Thyroid gland (tissue), 4 donors: Measurements from ENCODE around the gene MSGN1. TPM values are rescaled to one million over a fixed set of nuclear protein-coding genes. Genes with fewer than 3 reads are reported as not detected.

Experiments
- DNase-seq, 2 donors: peaks; one replicate each; pipeline ENCODE4 v3.0.0-alpha.2; 2019
- H3K27ac ChIP-seq, 3 donors: fragments of 200-600 bp; sonication (generic); 1 replicate in 2 of 3; 2 replicates in 1 of 3; pipeline ENCODE4 v1.5.1; 2016 to 2019; ENCODE audit warnings: mild to moderate bottlenecking in 1 of 3, moderate library complexity in 1 of 3
- H3K27me3 ChIP-seq: fragments of 200-600 bp; sonication (generic); one replicate; pipeline ENCODE4 v1.5.1; 2019
- H3K36me3 ChIP-seq, 2 donors: fragments of 200-600 bp; sonication (generic); one replicate each; pipeline ENCODE4 v1.5.1; 2016 to 2019
- H3K4me1 ChIP-seq, 2 donors: fragments of 200-600 bp; sonication (generic); one replicate each; pipeline ENCODE4 v1.5.1; 2017 to 2019
- H3K4me3 ChIP-seq, 3 donors: fragments of 200-600 bp; sonication (generic); replicated peaks in 1 of 3; 1 replicate in 2 of 3; 2 replicates in 1 of 3; pipeline ENCODE4 v1.5.1; 2016; ENCODE audit warnings: mild to moderate bottlenecking in 1 of 3
- H3K9me3 ChIP-seq: fragments of 200-600 bp; sonication (generic); one replicate; pipeline ENCODE4 v1.5.1; 2017
- POLR2A ChIP-seq, 2 donors: fragments of 450-650 bp; IDR thresholded peaks; one replicate each; pipeline ENCODE4 v1.6.1; 2017; ENCODE audit warnings: antibody characterized with exemption in 2 of 2, mild to moderate bottlenecking in 2 of 2, moderate library complexity in 1 of 2
- WGBS, 2 donors: methylation state at CpG; one replicate each; pipeline ENCODE4 v1.1.5; 2017; 5-methylcytosine and 5-hydroxymethylcytosine counted together
- intact Hi-C: fragments of 100-400 bp; cut with DNase I; formaldehyde crosslinking; loops from one replicate; pipeline ENCODE4 v1.15.1; 2023
- total RNA-seq, 4 donors: library from RNA; depleted of rRNA; stranded (reverse); fragments of >200 nt; gene quantifications; one replicate each; pipeline ENCODE4 v1.2.3, GENCODE V29; 2016
- TF ChIP-seq, protein P1 (sequence below), 6 experiments: fragments of 200-600 bp in 3 of 6; fragments of 450-650 bp in 3 of 6; sonication (generic) in 3 of 6; IDR thresholded peaks; one replicate each; pipeline ENCODE4 v1.5.1; 2016 to 2019; ENCODE audit warnings: antibody characterized with exemption in 6 of 6, mild to moderate bottlenecking in 2 of 6, inconsistent platforms in 1 of 6, moderate library complexity in 1 of 6

The MSGN1 gene
- total RNA-seq, 4 donors from 2014 or later: not detected

DNA sequence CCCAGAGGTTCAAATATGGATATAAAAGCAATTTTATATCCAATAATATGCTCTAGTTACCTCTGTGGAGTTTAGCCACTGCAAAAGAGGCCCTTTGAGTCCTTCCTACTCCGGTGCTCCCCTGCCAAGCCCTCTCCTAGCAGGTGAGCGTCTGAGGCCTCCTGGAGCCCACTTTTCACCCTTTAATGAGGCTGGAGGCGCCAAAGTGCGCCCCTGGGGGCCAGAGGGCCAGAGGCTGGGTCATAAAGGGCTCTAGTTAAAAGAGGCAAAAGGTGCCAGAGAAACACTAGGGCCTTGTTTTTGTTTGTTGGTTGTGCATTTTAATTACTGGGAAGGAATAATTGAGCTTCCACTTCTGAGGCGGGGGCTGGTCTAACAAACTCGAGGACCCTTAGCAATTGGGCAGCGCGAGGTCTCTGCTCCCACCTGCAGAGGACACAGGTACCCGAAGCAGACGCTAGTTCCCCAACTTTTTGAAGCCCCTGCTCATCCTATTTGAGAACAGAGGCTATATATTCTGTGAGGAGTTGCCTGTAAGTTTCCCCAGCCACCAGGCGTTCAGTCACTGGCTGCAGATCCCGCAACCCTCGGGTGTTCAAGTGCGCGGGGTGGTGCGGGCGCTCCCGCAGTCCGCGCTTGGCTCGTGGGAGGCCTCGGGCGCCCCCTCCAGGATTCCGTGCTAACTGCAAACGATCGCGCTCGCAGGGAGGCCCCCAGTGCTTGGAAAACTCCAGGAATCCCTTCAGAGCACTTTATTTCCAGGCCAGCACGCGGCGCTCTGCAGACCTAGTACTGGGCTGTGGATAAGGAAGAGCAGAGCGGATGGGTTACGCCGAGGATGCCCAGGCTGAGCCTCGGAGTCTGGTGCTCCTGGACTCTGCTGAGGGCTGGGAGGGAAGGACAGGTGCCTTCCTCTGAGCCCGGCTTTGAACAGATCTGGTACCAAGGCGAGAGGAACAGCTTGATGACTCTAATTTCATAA lies 14.1 kb downstream of the MSGN1 start:
- 29 to 34% methylated on average over 17 of the region's 37 CpGs for WGBS, 2 donors
- Histone ChIP-seq H3K4me1 (no peaks in the 10 kb centered on the region), H3K9me3 (no peaks in the 10 kb centered on the region), H3K27ac (no peak overlapping the region), H3K36me3 (no peaks in the 10 kb centered on the region), H3K4me3 (no peak overlapping the region), H3K27me3 (no peaks in the 10 kb centered on the region)
- TF ChIP-seq, protein P1, sequence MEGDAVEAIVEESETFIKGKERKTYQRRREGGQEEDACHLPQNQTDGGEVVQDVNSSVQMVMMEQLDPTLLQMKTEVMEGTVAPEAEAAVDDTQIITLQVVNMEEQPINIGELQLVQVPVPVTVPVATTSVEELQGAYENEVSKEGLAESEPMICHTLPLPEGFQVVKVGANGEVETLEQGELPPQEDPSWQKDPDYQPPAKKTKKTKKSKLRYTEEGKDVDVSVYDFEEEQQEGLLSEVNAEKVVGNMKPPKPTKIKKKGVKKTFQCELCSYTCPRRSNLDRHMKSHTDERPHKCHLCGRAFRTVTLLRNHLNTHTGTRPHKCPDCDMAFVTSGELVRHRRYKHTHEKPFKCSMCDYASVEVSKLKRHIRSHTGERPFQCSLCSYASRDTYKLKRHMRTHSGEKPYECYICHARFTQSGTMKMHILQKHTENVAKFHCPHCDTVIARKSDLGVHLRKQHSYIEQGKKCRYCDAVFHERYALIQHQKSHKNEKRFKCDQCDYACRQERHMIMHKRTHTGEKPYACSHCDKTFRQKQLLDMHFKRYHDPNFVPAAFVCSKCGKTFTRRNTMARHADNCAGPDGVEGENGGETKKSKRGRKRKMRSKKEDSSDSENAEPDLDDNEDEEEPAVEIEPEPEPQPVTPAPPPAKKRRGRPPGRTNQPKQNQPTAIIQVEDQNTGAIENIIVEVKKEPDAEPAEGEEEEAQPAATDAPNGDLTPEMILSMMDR (IDR thresholded peaks at IDR 0.05): peak; percentile 17 to 65 (median 30)
- no peak for TF ChIP-seq POLR2A (IDR thresholded peaks at IDR 0.05)
- intact Hi-C loops: no loop called here
- DNase-seq: peak; percentile 38 to 44

DNA sequence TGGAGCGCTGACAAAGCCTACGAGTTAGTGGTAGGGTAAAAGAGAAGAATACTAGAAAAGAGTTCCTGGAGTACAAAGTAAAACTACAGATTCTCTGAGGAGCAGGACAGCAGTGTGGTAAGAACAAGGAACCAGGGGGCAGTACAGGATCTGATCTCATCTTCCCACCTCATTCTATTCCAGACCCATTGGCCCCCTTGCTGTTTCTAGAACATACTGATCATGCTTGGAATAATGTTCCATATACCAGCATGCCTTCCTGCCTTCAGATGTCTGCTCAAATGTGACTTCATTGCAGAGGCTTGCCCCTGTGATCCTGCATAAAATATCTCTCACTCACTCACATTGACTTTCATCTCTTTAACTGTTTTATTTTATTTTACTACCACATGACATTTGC lies 19.3 kb downstream of the MSGN1 start:
- Histone ChIP-seq H3K36me3 (no peaks in the 10 kb centered on the region), H3K4me1 (no peaks in the 10 kb centered on the region), H3K27me3 (no peaks in the 10 kb centered on the region), H3K4me3 (no peak overlapping the region), H3K27ac (no peak overlapping the region), H3K9me3 (no peaks in the 10 kb centered on the region)
- 41 to 58% methylated on average over 2 of the region's 2 CpGs for WGBS, 2 donors
- intact Hi-C loops: no loop called here
- TF ChIP-seq, protein P1 (IDR thresholded peaks at IDR 0.05): no peak
- TF ChIP-seq POLR2A (IDR thresholded peaks at IDR 0.05): no peak
- DNase-seq: no peak

DNA sequence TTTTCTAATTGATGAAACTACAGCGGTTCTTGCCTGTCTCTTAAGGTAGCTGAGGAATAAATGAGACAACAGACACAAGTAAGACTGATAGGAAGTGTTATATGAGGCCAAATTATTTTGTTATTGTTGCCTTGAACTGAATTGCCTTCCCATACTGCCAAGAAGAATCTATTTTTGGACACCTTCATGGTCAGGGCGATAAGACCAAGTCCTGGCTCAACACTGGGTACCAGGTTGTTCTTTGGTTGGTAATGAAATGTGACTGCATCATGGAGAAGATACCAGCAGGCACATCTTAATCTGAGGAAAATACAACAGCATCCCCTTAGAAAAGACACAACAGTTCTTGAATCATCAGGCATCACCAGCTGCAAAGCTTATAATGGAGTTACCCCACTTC lies 23.7 kb downstream of the MSGN1 start:
- H3K36me3 ChIP-seq: no peaks in the 10 kb centered on the region
- H3K4me1 ChIP-seq: no peaks in the 10 kb centered on the region
- no peak overlapping the region for H3K27ac ChIP-seq
- no peaks in the 10 kb centered on the region for H3K27me3 ChIP-seq
- intact Hi-C loops: no loop called here
- no peak for TF ChIP-seq POLR2A (IDR thresholded peaks at IDR 0.05)
- TF ChIP-seq, protein P1 (IDR thresholded peaks at IDR 0.05): no peak
- H3K9me3 ChIP-seq: no peaks in the 10 kb centered on the region
- 85 to 97% methylated on average over 2 of the region's 2 CpGs for WGBS, 2 donors
- no peak overlapping the region for H3K4me3 ChIP-seq
- no peak for DNase-seq

DNA sequence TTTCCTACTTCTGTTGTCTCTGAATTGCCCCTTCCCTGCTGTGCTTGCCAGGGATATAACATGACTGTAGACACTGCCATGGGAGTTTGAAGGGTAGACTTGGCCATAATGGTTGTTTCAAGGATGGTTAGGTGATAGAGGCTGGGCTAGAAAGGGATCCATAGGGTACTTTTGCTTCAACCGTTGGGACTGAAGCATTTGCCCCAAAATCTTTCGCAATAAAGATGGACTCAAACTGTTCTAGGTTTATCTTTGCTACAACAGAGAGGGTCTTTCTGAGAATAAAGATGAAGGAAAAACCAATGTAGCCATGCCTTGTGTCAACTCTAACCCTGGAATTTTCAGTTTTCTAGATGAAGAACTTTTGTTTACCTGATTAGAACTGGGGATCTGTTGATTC lies 27.2 kb downstream of the MSGN1 start:
- Histone ChIP-seq H3K9me3 (no peaks in the 10 kb centered on the region), H3K27me3 (no peaks in the 10 kb centered on the region), H3K4me3 (no peak overlapping the region), H3K27ac (no peak overlapping the region), H3K4me1 (no peaks in the 10 kb centered on the region), H3K36me3 (no peaks in the 10 kb centered on the region)
- TF ChIP-seq, protein P1 (IDR thresholded peaks at IDR 0.05): no peak
- TF ChIP-seq POLR2A (IDR thresholded peaks at IDR 0.05): no peak
- intact Hi-C loops: no loop called here
- WGBS, 2 donors: 93 to 97% methylated on average over 2 of the region's 2 CpGs
- no peak for DNase-seq

DNA sequence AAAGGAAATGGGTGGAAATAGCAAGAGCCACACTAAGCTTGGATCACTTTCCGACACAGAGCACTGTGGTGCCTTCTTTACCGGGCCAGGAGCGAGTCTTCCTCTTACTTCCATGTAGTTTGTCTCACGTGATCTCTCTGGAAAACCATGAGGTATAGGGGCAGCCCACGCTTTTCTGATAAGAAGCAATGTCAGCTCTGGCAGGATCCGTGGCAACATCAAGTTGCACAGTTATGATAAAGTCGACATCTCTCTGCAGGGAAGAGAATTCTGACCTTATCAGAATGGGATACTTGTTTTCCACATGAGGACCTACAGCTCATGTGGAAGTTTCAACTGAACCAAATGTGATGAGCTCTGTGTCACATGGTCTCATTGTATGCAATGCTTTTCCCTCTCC lies 29.5 kb downstream of the MSGN1 start:
- H3K36me3 ChIP-seq: no peaks in the 10 kb centered on the region
- TF ChIP-seq, protein P1 (IDR thresholded peaks at IDR 0.05): no peak
- TF ChIP-seq POLR2A (IDR thresholded peaks at IDR 0.05): no peak
- no peaks in the 10 kb centered on the region for H3K27me3 ChIP-seq
- no peak overlapping the region for H3K27ac ChIP-seq
- intact Hi-C loops: no loop called here
- no peaks in the 10 kb centered on the region for H3K9me3 ChIP-seq
- H3K4me3 ChIP-seq: no peak overlapping the region
- WGBS, 2 donors: 93 to 95% methylated on average over 7 of the region's 7 CpGs
- no peak for DNase-seq
- no peaks in the 10 kb centered on the region for H3K4me1 ChIP-seq
